Bone marrow (tissue), 2 donors: ENCODE data around the gene RAI14.

ENCODE experiments used
- DNase-seq, 2 donors: peaks; one replicate each; lab custom pipeline; 2025; lab: John Stamatoyannopoulos, UW

The RAI14 gene

GRCh38 chr5:34656001-34656699 lies at the start of gene RAI14:
RAI14 (plus strand) TSS chr5:34656328; CDS start chr5:34686920, 30,592 bp downstream.
- DNase-seq = no peak

- DNase-seq = no peak
Observed at GRCh38 chr5:34608368-34608767, 47.8 kb upstream of the RAI14 start.

- DNase-seq = no peak
Observed at GRCh38 chr5:34608859-34609648, 47.1 kb upstream of the RAI14 start.

GRCh38 chr5:34609951-34610441 lies 46.1 kb upstream of the RAI14 start:
- DNase-seq = no peak

GRCh38 chr5:34610546-34610945 lies 45.6 kb upstream of the RAI14 start:
- DNase-seq = no peak

GRCh38 chr5:34611464-34612415 lies 44.4 kb upstream of the RAI14 start:
- no peak for DNase-seq

- no peak for DNase-seq
Observed at GRCh38 chr5:34616651-34617050, 39.5 kb upstream of the RAI14 start.

- DNase-seq = no peak
Observed at GRCh38 chr5:34618371-34619065, 37.6 kb upstream of the RAI14 start.

- no peak for DNase-seq
Observed at GRCh38 chr5:34620185-34620584, 35.9 kb upstream of the RAI14 start.

GRCh38 chr5:34621277-34622097 lies 34.6 kb upstream of the RAI14 start:
- no peak for DNase-seq

- DNase-seq = no peak
Observed at GRCh38 chr5:34622098-34622400, 34.1 kb upstream of the RAI14 start.

- DNase-seq = no peak
Observed at GRCh38 chr5:34624691-34625090, 31.4 kb upstream of the RAI14 start.

GRCh38 chr5:34625246-34625645 lies 30.9 kb upstream of the RAI14 start:
- DNase-seq = no peak

- no peak for DNase-seq
Observed at GRCh38 chr5:34626036-34626435, 30.1 kb upstream of the RAI14 start.

GRCh38 chr5:34626751-34627150 lies 29.4 kb upstream of the RAI14 start:
- no peak for DNase-seq

- no peak for DNase-seq
Observed at GRCh38 chr5:34627794-34628193, 28.3 kb upstream of the RAI14 start.

- no peak for DNase-seq
Observed at GRCh38 chr5:34628373-34628772, 27.8 kb upstream of the RAI14 start.

GRCh38 chr5:34630596-34630995 lies 25.5 kb upstream of the RAI14 start:
- DNase-seq = no peak

- DNase-seq = no peak
Observed at GRCh38 chr5:34632807-34633422, 23.2 kb upstream of the RAI14 start.

GRCh38 chr5:34639852-34640626 lies 16.1 kb upstream of the RAI14 start:
- no peak for DNase-seq
